GM23248 (cell line): ENCODE measurements around the gene RMP24.

Source experiments
- DNase-seq: peaks from one replicate; pipeline ENCODE4 v3.0.0-alpha.2; 2015
- H2AFZ ChIP-seq: fragments of 200-600 bp; sonication (generic); 2 replicates; pipeline ENCODE4 v1.6.1; 2016; ENCODE audit warnings: antibody characterized with exemption
- H3F3A ChIP-seq: fragments of 200-600 bp; sonication (generic); 2 replicates; pipeline ENCODE4 v1.6.1; 2016; ENCODE audit warnings: mild to moderate bottlenecking, antibody characterized with exemption, mixed run types; ENCODE audit not compliant: insufficient read depth
- H3K27ac ChIP-seq: fragments of 200-600 bp; sonication (generic); 2 replicates; pipeline ENCODE4 v1.5.1; 2016; ENCODE audit warnings: mild to moderate bottlenecking
- H3K27me3 ChIP-seq: fragments of 200-600 bp; sonication (generic); replicated peaks from 2 replicates; pipeline ENCODE4 v1.6.1; 2016; ENCODE audit warnings: mild to moderate bottlenecking; ENCODE audit not compliant: insufficient read depth
- H3K36me3 ChIP-seq: fragments of 200-600 bp; sonication (generic); 2 replicates; pipeline ENCODE4 v1.6.1; 2016; ENCODE audit warnings: low read depth, mild to moderate bottlenecking
- H3K4me1 ChIP-seq: fragments of 200-600 bp; sonication (generic); 2 replicates; pipeline ENCODE4 v1.6.1; 2016; ENCODE audit warnings: mild to moderate bottlenecking; ENCODE audit not compliant: insufficient read depth
- H3K4me2 ChIP-seq: fragments of 200-600 bp; sonication (generic); one replicate; pipeline ENCODE4 v1.6.1; 2016; ENCODE audit warnings: mild to moderate bottlenecking; ENCODE audit not compliant: unreplicated experiment
- H3K4me3 ChIP-seq: fragments of 200-600 bp; sonication (generic); 2 replicates; pipeline ENCODE4 v1.5.1; 2016; ENCODE audit warnings: mild to moderate bottlenecking
- H3K79me2 ChIP-seq: fragments of 200-600 bp; sonication (generic); 2 replicates; pipeline ENCODE4 v1.6.1; 2016; ENCODE audit warnings: mild to moderate bottlenecking; ENCODE audit not compliant: insufficient read depth
- H3K9ac ChIP-seq: fragments of 200-600 bp; sonication (generic); 2 replicates; pipeline ENCODE4 v1.6.1; 2016; ENCODE audit warnings: mild to moderate bottlenecking
- H3K9me2 ChIP-seq: fragments of 200-600 bp; sonication (generic); 2 replicates; pipeline ENCODE4 v1.6.1; 2016; ENCODE audit warnings: mixed run types, mild to moderate bottlenecking, moderate library complexity; ENCODE audit not compliant: insufficient read depth
- H3K9me3 ChIP-seq: fragments of 200-600 bp; sonication (generic); one replicate; pipeline ENCODE4 v1.6.1; 2017; ENCODE audit warnings: low read depth
- H4K20me1 ChIP-seq: fragments of 200-600 bp; sonication (generic); 2 replicates; pipeline ENCODE4 v1.6.0; 2016; ENCODE audit not compliant: insufficient read depth
- EZH2 ChIP-seq: fragments of 200-600 bp; sonication (generic); IDR thresholded peaks from 2 replicates; pipeline ENCODE4 v1.6.1; 2018; ENCODE audit warnings: antibody characterized with exemption, mild to moderate bottlenecking; ENCODE audit not compliant: insufficient read depth, poor library complexity, severe bottlenecking
- EZH2phosphoT487 ChIP-seq: fragments of 200-600 bp; sonication (generic); IDR thresholded peaks from 2 replicates; pipeline ENCODE4 v1.6.1; 2018; ENCODE audit warnings: antibody characterized with exemption, moderate library complexity, mild to moderate bottlenecking, low read depth; ENCODE audit not compliant: insufficient read depth
- WGBS, 2 experiments: methylation state at CpG; one replicate each; pipeline ENCODE4 v1.1.6; 2015 to 2017; ENCODE audit warnings: low lambda C conversion rate in 2 of 2, low coverage in 1 of 2; ENCODE audit errors: missing lambda C conversion rate in 2 of 2; 5-methylcytosine and 5-hydroxymethylcytosine counted together
- in situ Hi-C: fragments of 300-500 bp; cut with MboI; formaldehyde crosslinking; loops from 2 replicates; pipeline ENCODE4 v1.15.0; 2020

The RMP24 gene

DNA sequence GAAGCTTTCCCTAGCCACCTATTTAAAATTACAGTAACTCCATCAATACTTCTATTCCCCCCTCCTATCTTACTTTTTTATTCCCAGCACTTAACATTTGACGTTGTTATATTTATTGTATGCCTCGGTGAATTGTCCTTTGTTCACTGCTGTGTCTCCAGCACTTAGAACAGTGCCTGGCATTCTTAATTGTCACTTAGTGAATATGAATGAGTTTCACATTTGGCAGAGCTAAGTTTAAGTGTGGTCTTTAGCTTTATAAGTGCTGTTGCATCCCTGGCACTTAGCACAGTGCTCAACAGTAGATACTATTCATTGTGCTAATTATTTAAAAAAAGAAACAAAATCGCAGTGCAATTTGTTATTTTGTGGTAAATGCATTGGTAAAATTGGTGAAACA, 1.7 kb downstream of the RMP24 start:
- H3K27me3 ChIP-seq: no peaks in the 10 kb centered on the region
- H4K20me1 ChIP-seq: no peaks in the 10 kb centered on the region
- no peak overlapping the region for H3K27ac ChIP-seq
- no peak for TF ChIP-seq EZH2phosphoT487
- TF ChIP-seq EZH2: no peak
- peaks cover 8% of the 10 kb centered on the region; the same call in 1 of the 2 replicates for H3F3A ChIP-seq
- WGBS, 2 experiments: 69 to 73% methylated on average over 3 of the region's 3 CpGs
- no peaks in the 10 kb centered on the region for H3K9me2 ChIP-seq
- no peak overlapping the region for H2AFZ ChIP-seq
- H3K4me3 ChIP-seq: peak overlapping the region; percentile 99
- peak overlapping the region; percentile 100 for H3K4me2 ChIP-seq
- in situ Hi-C loops: loop anchor here (25.0 kb wide), 1 partner anchor 737 kb away; the partner anchor contains the start of gene ZNF397
- H3K4me1 ChIP-seq: peaks cover 17% of the 10 kb centered on the region
- H3K9me3 ChIP-seq: no peaks in the 10 kb centered on the region
- H3K36me3 ChIP-seq: peaks cover 39% of the 10 kb centered on the region
- DNase-seq: no peak
- no peak overlapping the region for H3K9ac ChIP-seq
- H3K79me2 ChIP-seq: peaks cover 33% of the 10 kb centered on the region

DNA sequence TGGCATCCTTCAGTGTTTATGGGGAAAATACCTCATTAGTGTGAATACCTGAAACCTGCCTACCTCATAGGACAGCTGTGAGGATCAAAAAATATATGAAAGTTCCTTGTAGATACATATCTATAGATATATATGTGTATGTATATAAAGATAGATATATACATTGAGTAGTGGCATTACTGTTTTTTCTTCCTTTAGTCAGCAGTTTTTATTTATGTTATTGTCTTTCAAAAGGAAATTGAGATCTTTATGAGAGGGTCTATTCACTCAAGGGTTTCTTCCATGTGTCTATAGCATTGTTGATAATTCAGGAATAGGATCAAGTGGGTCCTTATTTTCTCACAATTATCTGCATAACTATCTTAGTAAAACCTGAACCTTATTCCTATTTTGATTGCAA, 6.6 kb downstream of the RMP24 start:
- Histone ChIP-seq H3K4me3 (no peak overlapping the region), H3K27ac (no peak overlapping the region), H3K9me3 (no peaks in the 10 kb centered on the region), H3K9me2 (no peaks in the 10 kb centered on the region), H3K4me2 (no peak overlapping the region), H3F3A (peaks cover 46% of the 10 kb centered on the region), H4K20me1 (no peaks in the 10 kb centered on the region), H3K4me1 (peaks cover 29% of the 10 kb centered on the region), H3K9ac (no peak overlapping the region), H3K79me2 (peaks cover 17% of the 10 kb centered on the region), H3K27me3 (no peaks in the 10 kb centered on the region), H2AFZ (no peak overlapping the region), H3K36me3 (peaks cover 59% of the 10 kb centered on the region)
- no peak for DNase-seq
- no peak for TF ChIP-seq EZH2phosphoT487
- no peak for TF ChIP-seq EZH2
- in situ Hi-C loops: no loop called here

DNA sequence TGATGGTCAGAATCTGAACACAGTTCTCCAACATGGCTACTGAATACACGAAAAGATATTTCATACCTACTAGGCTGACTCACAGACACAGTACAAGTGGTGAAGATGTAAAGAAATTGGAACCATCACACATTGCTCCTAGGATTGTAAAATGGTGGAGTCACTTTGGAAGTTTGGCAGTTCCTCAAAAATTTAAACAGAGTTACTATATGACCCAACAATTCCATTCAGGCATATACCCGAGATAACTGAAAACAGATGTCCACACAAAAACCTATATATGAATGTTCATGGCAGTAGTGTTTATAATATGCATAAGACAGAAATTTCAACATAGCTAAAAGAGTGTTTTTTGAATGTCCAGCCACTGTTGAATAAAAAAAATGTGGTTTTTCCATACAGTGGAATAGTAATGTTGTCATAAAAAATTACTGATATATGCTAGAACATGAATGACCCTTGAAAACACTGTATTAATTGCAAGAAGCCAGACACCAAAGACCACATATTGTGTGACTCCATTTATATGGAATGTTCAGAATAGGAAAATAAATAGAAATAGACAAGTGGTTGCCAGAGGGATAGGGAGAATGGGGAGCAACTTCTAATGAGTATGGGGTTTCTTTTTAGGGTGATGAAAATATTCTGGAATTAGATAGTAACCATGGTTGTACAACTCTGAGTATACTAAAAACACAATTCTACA, 10.1 kb downstream of the RMP24 start:
- H3K36me3 ChIP-seq: peaks cover 36% of the 10 kb centered on the region
- peaks cover 38% of the 10 kb centered on the region for H3K4me1 ChIP-seq
- in situ Hi-C loops: no loop called here
- H2AFZ ChIP-seq: no peak overlapping the region
- no peaks in the 10 kb centered on the region for H3K27me3 ChIP-seq
- no peaks in the 10 kb centered on the region for H3K9me3 ChIP-seq
- H3F3A ChIP-seq: peaks cover 62% of the 10 kb centered on the region
- TF ChIP-seq EZH2phosphoT487 (no peak), EZH2 (no peak)
- 0 out of 2 replicates have a peak overlapping the region, but pooled peaks have one; percentile 11 for H3K9ac ChIP-seq
- no peaks in the 10 kb centered on the region for H3K9me2 ChIP-seq
- H3K27ac ChIP-seq: peak overlapping the region; percentile 77
- WGBS, 2 experiments: 5 to 7% methylated on average over 2 of the region's 2 CpGs
- no peak overlapping the region for H3K4me3 ChIP-seq
- no peaks in the 10 kb centered on the region for H4K20me1 ChIP-seq
- peak overlapping the region; percentile 14 for H3K4me2 ChIP-seq
- no peaks in the 10 kb centered on the region; the same call in 1 of the 2 replicates for H3K79me2 ChIP-seq
- peak; percentile 58 for DNase-seq

DNA sequence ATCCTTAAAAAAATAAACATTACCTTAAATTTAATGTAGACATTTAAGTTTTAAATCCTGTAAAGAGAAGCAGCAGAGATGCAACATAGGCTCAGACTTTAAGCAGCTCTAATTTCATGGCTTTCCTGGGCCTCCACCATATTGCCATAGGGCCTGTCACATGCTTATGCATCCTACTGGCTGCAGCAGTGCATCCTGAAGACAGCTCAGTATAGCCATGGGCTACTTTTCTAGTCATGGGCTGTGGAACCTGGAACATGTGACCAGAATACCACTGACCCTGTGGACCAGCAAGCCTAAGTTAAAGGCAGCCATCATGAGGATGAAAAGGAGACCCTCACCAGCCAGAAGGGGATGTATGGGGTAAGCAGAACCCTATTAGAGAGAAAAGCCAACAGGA, 10.7 kb downstream of the RMP24 start:
- Histone ChIP-seq H3F3A (peaks cover 62% of the 10 kb centered on the region), H3K27ac (peak overlapping the region; percentile 77), H3K4me2 (peak overlapping the region; percentile 14), H3K9ac (peak overlapping the region; percentile 11; the same call in 1 of the 2 replicates), H4K20me1 (no peaks in the 10 kb centered on the region), H2AFZ (no peak overlapping the region), H3K36me3 (peaks cover 30% of the 10 kb centered on the region), H3K4me3 (no peak overlapping the region), H3K9me3 (no peaks in the 10 kb centered on the region), H3K27me3 (no peaks in the 10 kb centered on the region), H3K4me1 (peaks cover 38% of the 10 kb centered on the region), H3K9me2 (no peaks in the 10 kb centered on the region), H3K79me2 (no peaks in the 10 kb centered on the region; the same call in 1 of the 2 replicates)
- peak; percentile 8 for DNase-seq
- TF ChIP-seq EZH2 (no peak), EZH2phosphoT487 (no peak)
- in situ Hi-C loops: no loop called here
